GM12892 (cell line): ENCODE results near the gene GPATCH2.

Experiments used
- POLR2A ChIP-seq: IDR thresholded peaks from 2 replicates; pipeline ENCODE4 v1.6.1; 2011; ENCODE audit warnings: low read depth, low read length, control low read depth
- POLR2AphosphoS5 ChIP-seq: IDR thresholded peaks from 2 replicates; pipeline ENCODE4 v1.6.1; 2011; ENCODE audit warnings: low read depth, low read length, control low read depth
- TAF1 ChIP-seq: IDR thresholded peaks from 2 replicates; pipeline ENCODE4 v1.6.1; 2011; ENCODE audit warnings: low read depth, mild to moderate bottlenecking, control low read depth, low read length, borderline replicate concordance

DNA sequence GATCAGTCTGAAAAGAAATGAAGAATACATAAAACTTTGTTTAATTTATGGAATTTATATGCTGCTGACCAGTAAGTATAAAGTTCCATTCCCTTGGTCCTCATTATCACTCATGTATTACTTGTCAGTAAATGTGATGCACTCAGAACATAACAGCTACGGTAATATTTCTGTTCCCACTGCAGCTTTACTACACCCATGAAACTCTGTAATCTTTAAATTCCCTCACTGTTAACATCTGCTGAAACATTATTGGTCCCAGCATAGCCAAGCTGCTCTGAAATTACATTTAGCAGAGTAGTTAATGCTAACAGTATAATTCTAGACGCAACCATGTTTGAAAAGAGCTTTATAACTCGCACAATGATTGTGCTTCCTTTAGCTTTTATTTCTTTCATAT, 238.4 kb downstream of the GPATCH2 start:
- TF ChIP-seq POLR2A: no peak
- TF ChIP-seq POLR2AphosphoS5: no peak
- no peak for TF ChIP-seq TAF1
